BJ (cell line): ENCODE measurements around the gene C20orf202. TPM values are rescaled to one million over a fixed set of nuclear protein-coding genes. Genes with fewer than 3 reads are reported as not detected.

Experiments used
- CTCF ChIA-PET: fragments of 350-600 bp; formaldehyde crosslinking; extraction: SDS; loops from one replicate; lab custom pipeline; 2021; ENCODE audit warnings: antibody characterized with exemption, inconsistent platforms; lab: Yijun Ruan, JAX
- POLR2A ChIA-PET: fragments of 300-600 bp; sonication (Branson Sonifier 250); formaldehyde crosslinking; extraction: SDS; loops from one replicate; lab custom pipeline; 2021; ENCODE audit warnings: antibody characterized with exemption; lab: Charles Lee
- DNase-seq: peaks from one replicate; pipeline ENCODE4 v3.0.0-alpha.2; 2011; ENCODE audit warnings: low read depth
- H3K27me3 ChIP-seq: 2 replicates; pipeline ENCODE4 v1.6.0; 2011; ENCODE audit warnings: low read length; ENCODE audit not compliant: control insufficient read depth, insufficient read depth
- H3K36me3 ChIP-seq: 2 replicates; pipeline ENCODE4 v1.5.1; 2011; ENCODE audit warnings: low read length; ENCODE audit not compliant: control insufficient read depth, insufficient read depth
- H3K4me3 ChIP-seq: 2 replicates; pipeline ENCODE4 v1.5.1; 2011; ENCODE audit warnings: low read depth, mild to moderate bottlenecking, control low read depth, low read length
- polyA plus RNA-seq: library from polyadenylated mRNA; depleted of rRNA; stranded (reverse); fragments of >200 nt; gene quantifications from 2 replicates; pipeline ENCODE4 v1.2.3, GENCODE V29; 2011
- TF ChIP-seq, protein P1 (sequence below): IDR thresholded peaks from 2 replicates; pipeline ENCODE4 v1.5.1; 2011; ENCODE audit warnings: low read depth, mild to moderate bottlenecking, control low read depth, inconsistent platforms, low read length, moderate library complexity; ENCODE audit not compliant: insufficient read depth

The C20orf202 gene
- polyA plus RNA-seq, 1 experiment = not detected

DNA sequence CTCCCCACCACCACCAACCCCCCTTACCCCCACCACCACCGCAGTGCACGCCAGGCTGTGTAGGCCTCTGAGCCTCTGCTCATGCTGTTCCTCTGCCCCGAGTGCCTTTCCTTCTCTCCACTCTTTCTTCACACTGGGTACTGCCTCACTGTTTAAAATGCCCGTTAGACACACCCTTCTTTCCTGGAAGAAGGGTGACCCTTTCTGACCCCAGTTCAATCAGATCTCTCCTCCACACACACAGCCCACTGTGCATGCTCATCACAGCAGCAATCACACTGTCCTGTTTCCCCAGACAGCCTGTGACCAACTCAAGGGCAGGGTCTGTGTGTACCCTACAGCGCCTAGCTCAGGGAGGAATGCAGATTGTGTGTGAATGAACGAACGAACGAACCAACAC lies 28.5 kb upstream of the C20orf202 start:
- DNase-seq = no peak
- ChIA-PET CTCF (interaction anchor here (1.5 kb wide), 1 partner anchor 66 kb away, joined by 3 read pairs; no protein-coding TSS in a partner anchor), POLR2A (no interaction called here)
- Histone ChIP-seq H3K36me3 (no peaks in the 10 kb centered on the region; the same call in none of the 2 replicates), H3K27me3 (no peaks in the 10 kb centered on the region), H3K4me3 (no peak overlapping the region)
- TF ChIP-seq, protein P1, sequence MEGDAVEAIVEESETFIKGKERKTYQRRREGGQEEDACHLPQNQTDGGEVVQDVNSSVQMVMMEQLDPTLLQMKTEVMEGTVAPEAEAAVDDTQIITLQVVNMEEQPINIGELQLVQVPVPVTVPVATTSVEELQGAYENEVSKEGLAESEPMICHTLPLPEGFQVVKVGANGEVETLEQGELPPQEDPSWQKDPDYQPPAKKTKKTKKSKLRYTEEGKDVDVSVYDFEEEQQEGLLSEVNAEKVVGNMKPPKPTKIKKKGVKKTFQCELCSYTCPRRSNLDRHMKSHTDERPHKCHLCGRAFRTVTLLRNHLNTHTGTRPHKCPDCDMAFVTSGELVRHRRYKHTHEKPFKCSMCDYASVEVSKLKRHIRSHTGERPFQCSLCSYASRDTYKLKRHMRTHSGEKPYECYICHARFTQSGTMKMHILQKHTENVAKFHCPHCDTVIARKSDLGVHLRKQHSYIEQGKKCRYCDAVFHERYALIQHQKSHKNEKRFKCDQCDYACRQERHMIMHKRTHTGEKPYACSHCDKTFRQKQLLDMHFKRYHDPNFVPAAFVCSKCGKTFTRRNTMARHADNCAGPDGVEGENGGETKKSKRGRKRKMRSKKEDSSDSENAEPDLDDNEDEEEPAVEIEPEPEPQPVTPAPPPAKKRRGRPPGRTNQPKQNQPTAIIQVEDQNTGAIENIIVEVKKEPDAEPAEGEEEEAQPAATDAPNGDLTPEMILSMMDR = no peak

DNA sequence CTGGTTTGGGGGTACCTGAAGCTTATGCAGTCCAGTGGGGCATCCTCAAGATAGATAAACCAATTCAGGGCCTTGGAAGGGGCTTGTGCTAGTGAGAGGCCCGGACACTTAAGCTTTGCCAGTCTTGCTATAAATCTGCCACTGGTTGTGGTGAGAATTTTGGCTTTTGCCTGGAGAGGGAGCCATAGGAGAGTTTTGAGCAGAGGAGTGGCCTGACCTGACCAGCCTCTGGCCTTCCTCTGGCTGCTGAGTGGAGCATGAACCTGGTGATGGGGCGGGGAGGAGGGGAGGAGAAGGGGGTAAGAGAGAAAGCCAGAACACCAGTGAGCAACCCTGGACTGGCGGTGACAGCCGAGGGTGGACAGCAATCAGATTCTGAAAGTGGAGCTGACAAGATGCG lies 25.6 kb upstream of the C20orf202 start:
- ChIA-PET POLR2A (no interaction called here), CTCF (no interaction called here)
- TF ChIP-seq, protein P1 = no peak
- Histone ChIP-seq H3K36me3 (no peaks in the 10 kb centered on the region), H3K4me3 (no peak overlapping the region), H3K27me3 (no peaks in the 10 kb centered on the region; the same call in 1 of the 2 replicates)
- no peak for DNase-seq

DNA sequence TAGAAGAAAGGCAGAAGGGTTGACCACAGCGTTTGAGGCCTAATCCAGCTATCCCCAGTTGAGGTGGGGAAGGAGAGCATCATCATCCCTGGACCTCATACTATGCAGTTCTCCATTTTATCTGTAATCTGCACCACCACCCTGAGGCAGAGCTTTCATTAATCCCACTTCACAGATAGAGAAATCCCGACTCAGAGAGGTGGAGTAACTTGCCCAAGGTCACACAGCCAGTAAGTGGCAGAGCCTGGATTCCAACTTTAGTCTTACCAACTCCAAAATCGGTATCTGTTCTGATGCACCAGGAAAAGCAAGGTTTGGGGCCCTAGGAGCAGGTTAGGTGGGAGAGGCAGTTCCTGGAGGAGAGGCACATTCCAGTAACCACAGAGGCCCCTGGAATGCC lies 25.2 kb upstream of the C20orf202 start:
- no peak for DNase-seq
- Histone ChIP-seq H3K27me3 (peaks cover 2% of the 10 kb centered on the region), H3K4me3 (no peak overlapping the region), H3K36me3 (no peaks in the 10 kb centered on the region)
- ChIA-PET POLR2A (no interaction called here), CTCF (no interaction called here)
- TF ChIP-seq, protein P1 = no peak

DNA sequence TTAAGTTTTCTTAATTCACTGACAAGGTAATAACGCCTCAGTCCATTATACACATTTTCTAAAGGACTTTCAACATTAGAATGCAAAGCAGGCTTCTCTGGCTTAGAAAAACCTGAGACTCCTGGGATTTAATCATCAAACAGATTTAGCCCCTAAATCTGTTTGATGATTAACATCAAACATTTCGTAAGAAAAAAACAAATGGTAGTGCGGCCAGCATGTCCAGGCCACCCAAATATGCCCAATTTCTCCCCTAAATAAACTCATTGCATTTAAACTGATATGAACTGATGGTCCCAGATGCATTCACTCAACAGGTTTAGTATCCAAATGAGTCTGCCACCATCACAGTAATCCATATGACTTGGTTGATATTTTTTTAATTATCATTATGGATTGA lies 24.6 kb upstream of the C20orf202 start:
- POLR2A ChIA-PET = no interaction called here
- H3K36me3 ChIP-seq = no peaks in the 10 kb centered on the region
- CTCF ChIA-PET = no interaction called here
- no peak for DNase-seq
- peaks cover 6% of the 10 kb centered on the region for H3K27me3 ChIP-seq
- TF ChIP-seq, protein P1 = no peak
- no peak overlapping the region for H3K4me3 ChIP-seq

DNA sequence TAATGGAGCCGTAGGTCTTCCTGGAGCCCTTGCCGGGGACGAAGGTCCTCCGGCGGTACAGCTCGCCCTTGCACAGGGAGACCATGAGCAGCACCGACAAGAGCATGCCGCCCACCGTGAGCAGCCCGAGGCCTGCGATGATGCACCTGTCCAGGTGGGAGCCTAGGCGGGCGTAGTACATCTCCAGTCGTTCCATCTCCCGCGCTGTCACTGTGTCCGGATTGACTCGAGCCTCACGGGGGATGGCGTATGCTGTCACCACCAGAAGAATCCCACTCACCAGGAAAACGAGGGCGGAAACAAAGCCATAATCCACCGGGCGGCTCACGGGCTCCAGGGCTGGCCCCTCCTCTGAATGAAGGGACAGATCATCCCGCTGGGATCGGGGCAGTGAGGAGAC lies 22.3 kb upstream of the C20orf202 start:
- POLR2A ChIA-PET = no interaction called here
- H3K4me3 ChIP-seq = no peak overlapping the region

More for the DNA sequence above, 22.3 kb upstream of the C20orf202 start:
- no peak for DNase-seq
- H3K36me3 ChIP-seq = no peaks in the 10 kb centered on the region
- H3K27me3 ChIP-seq = peaks cover 15% of the 10 kb centered on the region
- TF ChIP-seq, protein P1 = no peak
- CTCF ChIA-PET = interaction anchor here (0.7 kb wide), 1 partner anchor 32 kb away, joined by 3 read pairs; no protein-coding TSS in a partner anchor
